K562 (cell line): Measurements from ENCODE around the gene MATCAP1. TPM values are rescaled to one million over a fixed set of nuclear protein-coding genes. Genes with fewer than 3 reads are reported as not detected.
A peak's percentile ranks its signal among the peaks of the same experiment; 100 is the strongest.

Experiments used
- ATAC-seq: fragments of 200-7000 bp; cut with Tn5 transposase; 3 replicates; pipeline ENCODE4 v1.9.1; 2020; ENCODE audit warnings: moderate library complexity
- BruUV-seq: library from RNA; stranded (reverse); fragments of 400-500 nt; replicated peaks from 2 replicates; lab custom pipeline; 2021; lab: Mats Ljungman, UMichigan
- CTCF ChIA-PET: fragments of 300-600 bp; formaldehyde crosslinking; extraction: SDS; loops from one replicate; lab custom pipeline; 2021; ENCODE audit warnings: low intra/inter-chr PET ratio; lab: Yijun Ruan, JAX
- POLR2A ChIA-PET: fragments of 300-600, 350-650 bp; sonication (Branson Sonifier 250); formaldehyde crosslinking; extraction: SDS; loops from one replicate; lab custom pipeline; 2021; ENCODE audit warnings: antibody characterized with exemption, inconsistent platforms; lab: Yijun Ruan, JAX
- DNase-seq, 4 experiments: peaks; one replicate each; pipeline versions ENCODE4 v3.0.0 to v3.0.0-alpha.2; 2011 to 2018; ENCODE audit warnings: low spot score in 3 of 4, mixed read lengths in 3 of 4; ENCODE audit errors: extremely low read depth in 1 of 4
- FAIRE-seq: peaks from 2 replicates; lab custom pipeline; 2011; peaks lifted over from hg19 to GRCh38; lab: Jason Lieb, UNC
- H2AFZ ChIP-seq: 2 replicates; pipeline ENCODE4 v1.6.0; 2011; ENCODE audit warnings: low read depth, low read length, control low read depth, inconsistent platforms
- H3K27ac ChIP-seq: fragments of 200-600 bp; 3 replicates; pipeline ENCODE4 v1.8.0; 2011; ENCODE audit warnings: low read depth, mild to moderate bottlenecking, control low read depth, inconsistent platforms, low read length, moderate library complexity, mixed read lengths; ENCODE audit errors: extremely low read depth
- H3K27me3 ChIP-seq, 2 experiments: fragments of 300-600 bp in 1 of 2; 2 replicates in 1 of 2; 3 replicates in 1 of 2; pipeline versions ENCODE4 v1.6.0 to v1.8.0; 2011; ENCODE audit warnings: inconsistent platforms in 2 of 2, low read length in 2 of 2, mild to moderate bottlenecking in 1 of 2, mixed read lengths in 1 of 2, moderate library complexity in 1 of 2; ENCODE audit not compliant: control insufficient read depth in 2 of 2, insufficient read depth in 2 of 2
- H3K36me3 ChIP-seq: fragments of 300-600 bp; 3 replicates; pipeline ENCODE4 v1.8.0; 2011; ENCODE audit warnings: mild to moderate bottlenecking, low read length, inconsistent platforms; ENCODE audit not compliant: control insufficient read depth, insufficient read depth
- H3K4me1 ChIP-seq, 2 experiments: fragments of 200-600 bp in 1 of 2; replicated peaks in 1 of 2; 2 replicates in 1 of 2; 3 replicates in 1 of 2; pipeline versions ENCODE4 v1.5.1 to v1.8.0; 2011; ENCODE audit warnings: inconsistent platforms in 2 of 2, low read length in 2 of 2, mild to moderate bottlenecking in 1 of 2, mixed read lengths in 1 of 2, moderate library complexity in 1 of 2; ENCODE audit not compliant: control insufficient read depth in 2 of 2, insufficient read depth in 2 of 2
- H3K4me2 ChIP-seq: 2 replicates; pipeline ENCODE4 v1.6.1; 2011; ENCODE audit warnings: low read length, control low read depth, inconsistent platforms, mixed read lengths; ENCODE audit not compliant: insufficient read depth
- H3K4me3 ChIP-seq: fragments of 200-600 bp; sonication (generic), shearing (Covaris generic); 2 replicates; pipeline ENCODE4 v1.5.1; 2016; ENCODE audit warnings: control low read depth, inconsistent platforms
- H3K79me2 ChIP-seq: fragments of 200-600 bp; 3 replicates; pipeline ENCODE4 v1.8.0; 2011; ENCODE audit warnings: low read length, inconsistent platforms; ENCODE audit not compliant: control insufficient read depth, insufficient read depth
- H3K9ac ChIP-seq, 2 experiments: 2 replicates each; pipeline versions ENCODE4 v1.6.0 to v1.6.1; 2011; ENCODE audit warnings: low read depth in 2 of 2, low read length in 2 of 2, control low read depth in 1 of 2, inconsistent platforms in 1 of 2, mild to moderate bottlenecking in 1 of 2, mixed read lengths in 1 of 2; ENCODE audit not compliant: insufficient read depth in 1 of 2
- H3K9me1 ChIP-seq: one replicate; pipeline ENCODE4 v1.6.0; 2011; ENCODE audit warnings: inconsistent platforms, mild to moderate bottlenecking, low read length, moderate library complexity; ENCODE audit not compliant: control insufficient read depth, insufficient read depth
- H3K9me3 ChIP-seq: replicated peaks from 2 replicates; pipeline ENCODE4 v1.5.1; 2011; ENCODE audit warnings: low read depth, low read length, inconsistent platforms; ENCODE audit not compliant: control insufficient read depth, insufficient read depth
- H4K20me1 ChIP-seq: replicated peaks from 2 replicates; pipeline ENCODE4 v1.6.1; 2011; ENCODE audit warnings: low read length, inconsistent platforms, mixed read lengths; ENCODE audit not compliant: control insufficient read depth, insufficient read depth
- FUS ChIP-seq: fragments of 200-400 bp; formaldehyde crosslinking; optimal IDR thresholded peaks from 2 replicates; pipeline ENCODE3; 2017; ENCODE audit warnings: low read depth, low read length
- IRF2 ChIP-seq: sonication (generic); formaldehyde crosslinking; IDR thresholded peaks from 2 replicates; pipeline ENCODE4 v1.8.1; 2022; ENCODE audit warnings: mild to moderate bottlenecking, missing genetic modification reagents
- SIRT6 ChIP-seq: IDR thresholded peaks from one replicate; pipeline ENCODE4 v1.6.1; 2012; ENCODE audit warnings: low read depth, mild to moderate bottlenecking, control low read depth, inconsistent platforms, low read length, moderate library complexity
- SMARCC2 ChIP-seq: fragments of 450-650 bp; IDR thresholded peaks from 2 replicates; pipeline ENCODE4 v1.6.1; 2017; ENCODE audit warnings: antibody characterized with exemption, moderate library complexity, mild to moderate bottlenecking, low read depth
- ZNF197 ChIP-seq: fragments of 200-800 bp; sonication (Bioruptor generic); IDR thresholded peaks from 2 replicates; pipeline ENCODE4 v1.6.1; 2016; ENCODE audit warnings: low read depth, missing genetic modification characterization, missing compliant biosample characterization
- WGBS: fragments of 100-300 bp; shearing (Covaris generic); methylation state at CpG from one replicate; pipeline ENCODE4 v1.1.6; 2016; ENCODE audit warnings: low coverage, mixed read lengths; ENCODE audit not compliant: insufficient coverage; ENCODE audit errors: missing lambda C conversion rate; 5-methylcytosine and 5-hydroxymethylcytosine counted together
- in situ Hi-C: fragments of 300-500 bp; cut with MboI; formaldehyde crosslinking; loops from 4 replicates; pipeline ENCODE4 v1.15.0; 2018; ENCODE audit warnings: inconsistent platforms, mixed read lengths
- intact Hi-C: fragments of 100-400 bp; cut with micrococcal nuclease; formaldehyde crosslinking; loops from 2 replicates; pipeline ENCODE4 v1.14.2; 2022
- polyA plus RNA-seq, 8 experiments: library from polyadenylated mRNA; depleted of rRNA in 4 of 8; stranded (reverse) in 5 of 8; unstranded in 3 of 8; fragments of >200 nt; fragmentation: Nextera tagmentation in 2 of 8; fragmentation: Illumina TruSeq in 1 of 8; extraction: Ambion mirVana in 2 of 8; extraction: Trizol in 1 of 8; gene quantifications; 2 replicates each; pipeline versions ENCODE4 v1.2.1 to v1.2.3, GENCODE V29; 2011 to 2014; ENCODE audit warnings: inconsistent platforms in 1 of 8, missing spikeins in 1 of 8
- total RNA-seq, 7 experiments: library from RNA; depleted of rRNA in 6 of 7; stranded (reverse); fragments of >200 nt in 6 of 7; fragmentation: Illumina TruSeq in 2 of 7; extraction: Trizol in 2 of 7; gene quantifications; 2 replicates each; pipeline versions ENCODE4 v1.2.1 to v1.2.3, GENCODE V29; 2011 to 2021; ENCODE audit warnings: low replicate concordance in 1 of 7
- TF ChIP-seq, protein P1 (sequence below): fragments of 250-450 bp; sonication (Bioruptor Pico); IDR thresholded peaks from 2 replicates; pipeline ENCODE4 v1.5.0; 2021
- TF ChIP-seq, protein P2 (sequence below): fragments of 250-450 bp; sonication (Bioruptor Pico); IDR thresholded peaks from 2 replicates; pipeline ENCODE4 v1.9.0; 2021; ENCODE audit warnings: mild to moderate bottlenecking
- TF ChIP-seq, protein P3 (sequence below): sonication (generic); formaldehyde crosslinking; IDR thresholded peaks from 2 replicates; pipeline ENCODE4 v1.8.0; 2022; ENCODE audit warnings: mild to moderate bottlenecking, missing genetic modification reagents
- TF ChIP-seq, protein P4 (sequence below): fragments of 450-650 bp; IDR thresholded peaks from 2 replicates; pipeline ENCODE4 v1.6.1; 2016; ENCODE audit warnings: low read depth, mild to moderate bottlenecking, moderate library complexity
- TF ChIP-seq, protein P5 (sequence below): sonication (generic); formaldehyde crosslinking; IDR thresholded peaks from 2 replicates; pipeline ENCODE4 v1.4.0; 2020; ENCODE audit warnings: mild to moderate bottlenecking, missing genetic modification reagents
- TF ChIP-seq, protein P6 (sequence below): fragments of 250-450 bp; sonication (Bioruptor Pico); IDR thresholded peaks from 2 replicates; pipeline ENCODE4 v1.8.0; 2022; ENCODE audit warnings: inconsistent platforms

The MATCAP1 gene
- total and polyA plus RNA-seq, 9 of the 15 experiments (the other 6 are each of a cell fraction or from before 2014, with no cell fraction given) = 3.4 to 20.5 (median 10.3) TPM

DNA sequence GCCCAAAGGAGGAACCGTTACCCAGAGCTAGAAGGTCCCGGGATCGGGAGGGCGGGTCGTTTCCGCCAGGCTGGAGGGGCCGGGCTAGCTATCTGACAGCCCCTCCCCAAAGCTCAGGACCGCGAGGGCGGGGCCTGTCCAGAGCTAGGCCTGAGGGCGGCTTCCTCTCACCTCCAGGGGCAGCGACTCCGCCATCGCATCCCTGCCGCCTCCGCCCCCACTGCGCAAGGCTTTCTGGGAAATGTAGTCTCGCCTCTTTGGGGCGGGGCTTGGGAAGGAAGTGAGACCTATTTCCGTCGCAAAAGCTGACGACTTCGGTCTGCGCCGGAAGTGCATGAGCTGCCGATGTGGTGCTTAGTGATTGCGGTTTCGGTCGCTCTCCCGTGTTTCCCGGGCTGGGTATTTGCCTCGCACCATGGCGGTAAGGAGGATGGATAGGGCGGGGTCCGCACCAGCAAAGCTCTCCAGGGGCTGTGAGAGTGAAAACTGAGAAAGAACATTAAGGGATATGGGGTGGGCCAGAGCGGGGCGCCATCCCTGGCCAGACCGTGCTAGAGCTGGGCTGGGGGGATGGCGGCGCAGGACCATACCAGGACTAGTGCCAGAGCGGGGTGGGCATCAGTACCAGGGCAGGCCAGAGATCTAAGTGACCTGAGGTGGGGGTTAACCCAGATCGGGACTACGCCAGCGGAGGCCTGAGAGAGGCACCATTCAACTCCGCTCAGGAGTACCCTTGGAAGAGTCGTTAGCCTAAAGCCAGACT is 43.2 kb upstream of the MATCAP1 start, which contains the start of gene TMEM208:
Gene TMEM208, plus strand, starts transcription at position 327 of the 763 bp plus-strand sequence. Its CDS starts 89 bp downstream, at position 416.
- Histone ChIP-seq H3K27ac (peak within 1 kb of the TSS; percentile 74), H3K9ac (peak within 1 kb of the TSS; percentile 94 to 97), H3K27me3 (no peaks in the 10 kb centered on the region), H2AFZ (peak within 1 kb of the TSS; percentile 97), H3K4me3 (peak within 1 kb of the TSS; percentile 98), H3K79me2 (peaks cover 21% of the 10 kb centered on the region), H4K20me1 (no peaks in the 10 kb centered on the region), H3K9me3 (no peaks in the 10 kb centered on the region), H3K4me1 (peaks cover 18 to 20% of the 10 kb centered on the region in 2 experiments), H3K4me2 (peak within 1 kb of the TSS; percentile 100), H3K9me1 (no peaks in the 10 kb centered on the region), H3K36me3 (peaks cover 49% of the 10 kb centered on the region; the same call in 2 of the 3 replicates)
- DNase-seq (peak; percentile 96 to 99 (median 98)), ATAC-seq (peak; percentile 98), FAIRE-seq (peak; percentile 100)
- intact Hi-C loops = loop anchor here (5.0 kb wide), 1 partner anchor 35 kb away; the partner anchor contains the start of genes E2F4 and EXOC3L1
- ChIA-PET POLR2A (interaction anchor here (0.5 to 2.8 kb wide), 11 partner anchors 8 to 132 kb away, joined by 3 to 31 read pairs (median 5); no protein-coding TSS in a partner anchor), CTCF (no interaction called here)
- under 1% methylated on average over 40 of the region's 46 CpGs for WGBS
- in situ Hi-C loops = no loop called here
- BruUV-seq = no TSS peak
- TF ChIP-seq SIRT6 (no peak), FUS (no peak), SMARCC2 (no peak), ZNF197 (CRISPR knock-in tag) (no peak), IRF2 (CRISPR knock-in tag) (no peak)
- TF ChIP-seq, protein P1, sequence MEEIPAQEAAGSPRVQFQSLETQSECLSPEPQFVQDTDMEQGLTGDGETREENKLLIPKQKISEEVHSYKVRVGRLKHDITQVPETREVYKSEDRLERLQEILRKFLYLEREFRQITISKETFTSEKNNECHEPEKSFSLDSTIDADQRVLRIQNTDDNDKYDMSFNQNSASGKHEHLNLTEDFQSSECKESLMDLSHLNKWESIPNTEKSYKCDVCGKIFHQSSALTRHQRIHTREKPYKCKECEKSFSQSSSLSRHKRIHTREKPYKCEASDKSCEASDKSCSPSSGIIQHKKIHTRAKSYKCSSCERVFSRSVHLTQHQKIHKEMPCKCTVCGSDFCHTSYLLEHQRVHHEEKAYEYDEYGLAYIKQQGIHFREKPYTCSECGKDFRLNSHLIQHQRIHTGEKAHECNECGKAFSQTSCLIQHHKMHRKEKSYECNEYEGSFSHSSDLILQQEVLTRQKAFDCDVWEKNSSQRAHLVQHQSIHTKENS (CRISPR knock-in tag) = no peak
- TF ChIP-seq, protein P2, sequence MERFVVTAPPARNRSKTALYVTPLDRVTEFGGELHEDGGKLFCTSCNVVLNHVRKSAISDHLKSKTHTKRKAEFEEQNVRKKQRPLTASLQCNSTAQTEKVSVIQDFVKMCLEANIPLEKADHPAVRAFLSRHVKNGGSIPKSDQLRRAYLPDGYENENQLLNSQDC (CRISPR knock-in tag) = no peak
- TF ChIP-seq, protein P3, sequence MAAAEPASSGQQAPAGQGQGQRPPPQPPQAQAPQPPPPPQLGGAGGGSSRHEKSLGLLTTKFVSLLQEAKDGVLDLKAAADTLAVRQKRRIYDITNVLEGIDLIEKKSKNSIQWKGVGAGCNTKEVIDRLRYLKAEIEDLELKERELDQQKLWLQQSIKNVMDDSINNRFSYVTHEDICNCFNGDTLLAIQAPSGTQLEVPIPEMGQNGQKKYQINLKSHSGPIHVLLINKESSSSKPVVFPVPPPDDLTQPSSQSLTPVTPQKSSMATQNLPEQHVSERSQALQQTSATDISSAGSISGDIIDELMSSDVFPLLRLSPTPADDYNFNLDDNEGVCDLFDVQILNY (CRISPR knock-in tag) = no peak
- TF ChIP-seq, protein P4, sequence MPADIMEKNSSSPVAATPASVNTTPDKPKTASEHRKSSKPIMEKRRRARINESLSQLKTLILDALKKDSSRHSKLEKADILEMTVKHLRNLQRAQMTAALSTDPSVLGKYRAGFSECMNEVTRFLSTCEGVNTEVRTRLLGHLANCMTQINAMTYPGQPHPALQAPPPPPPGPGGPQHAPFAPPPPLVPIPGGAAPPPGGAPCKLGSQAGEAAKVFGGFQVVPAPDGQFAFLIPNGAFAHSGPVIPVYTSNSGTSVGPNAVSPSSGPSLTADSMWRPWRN = no peak
- TF ChIP-seq, protein P5, sequence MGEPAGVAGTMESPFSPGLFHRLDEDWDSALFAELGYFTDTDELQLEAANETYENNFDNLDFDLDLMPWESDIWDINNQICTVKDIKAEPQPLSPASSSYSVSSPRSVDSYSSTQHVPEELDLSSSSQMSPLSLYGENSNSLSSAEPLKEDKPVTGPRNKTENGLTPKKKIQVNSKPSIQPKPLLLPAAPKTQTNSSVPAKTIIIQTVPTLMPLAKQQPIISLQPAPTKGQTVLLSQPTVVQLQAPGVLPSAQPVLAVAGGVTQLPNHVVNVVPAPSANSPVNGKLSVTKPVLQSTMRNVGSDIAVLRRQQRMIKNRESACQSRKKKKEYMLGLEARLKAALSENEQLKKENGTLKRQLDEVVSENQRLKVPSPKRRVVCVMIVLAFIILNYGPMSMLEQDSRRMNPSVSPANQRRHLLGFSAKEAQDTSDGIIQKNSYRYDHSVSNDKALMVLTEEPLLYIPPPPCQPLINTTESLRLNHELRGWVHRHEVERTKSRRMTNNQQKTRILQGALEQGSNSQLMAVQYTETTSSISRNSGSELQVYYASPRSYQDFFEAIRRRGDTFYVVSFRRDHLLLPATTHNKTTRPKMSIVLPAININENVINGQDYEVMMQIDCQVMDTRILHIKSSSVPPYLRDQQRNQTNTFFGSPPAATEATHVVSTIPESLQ = no peak
- TF ChIP-seq, protein P6, sequence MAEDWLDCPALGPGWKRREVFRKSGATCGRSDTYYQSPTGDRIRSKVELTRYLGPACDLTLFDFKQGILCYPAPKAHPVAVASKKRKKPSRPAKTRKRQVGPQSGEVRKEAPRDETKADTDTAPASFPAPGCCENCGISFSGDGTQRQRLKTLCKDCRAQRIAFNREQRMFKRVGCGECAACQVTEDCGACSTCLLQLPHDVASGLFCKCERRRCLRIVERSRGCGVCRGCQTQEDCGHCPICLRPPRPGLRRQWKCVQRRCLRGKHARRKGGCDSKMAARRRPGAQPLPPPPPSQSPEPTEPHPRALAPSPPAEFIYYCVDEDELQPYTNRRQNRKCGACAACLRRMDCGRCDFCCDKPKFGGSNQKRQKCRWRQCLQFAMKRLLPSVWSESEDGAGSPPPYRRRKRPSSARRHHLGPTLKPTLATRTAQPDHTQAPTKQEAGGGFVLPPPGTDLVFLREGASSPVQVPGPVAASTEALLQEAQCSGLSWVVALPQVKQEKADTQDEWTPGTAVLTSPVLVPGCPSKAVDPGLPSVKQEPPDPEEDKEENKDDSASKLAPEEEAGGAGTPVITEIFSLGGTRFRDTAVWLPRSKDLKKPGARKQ (CRISPR knock-in tag) = no peak
